GM12875 (cell line): Measurements from ENCODE around the gene DNAH6.
"Not testable (repeated sequence)": the region's sequence is repeated elsewhere in the genome, so short reads cannot be mapped to it uniquely, and the experiment has no call there.

Experiments used
- H3K4me3 ChIP-seq: one replicate; pipeline ENCODE4 v1.5.1; 2011; ENCODE audit warnings: low read depth, low read length, control low read depth
- CTCF ChIP-seq: IDR thresholded peaks from 2 replicates; pipeline ENCODE4 v1.5.1; 2011; ENCODE audit warnings: low read depth, mild to moderate bottlenecking, control low read depth, inconsistent platforms, low read length, moderate library complexity, borderline replicate concordance; ENCODE audit not compliant: insufficient read depth

DNAH6 gene

DNA sequence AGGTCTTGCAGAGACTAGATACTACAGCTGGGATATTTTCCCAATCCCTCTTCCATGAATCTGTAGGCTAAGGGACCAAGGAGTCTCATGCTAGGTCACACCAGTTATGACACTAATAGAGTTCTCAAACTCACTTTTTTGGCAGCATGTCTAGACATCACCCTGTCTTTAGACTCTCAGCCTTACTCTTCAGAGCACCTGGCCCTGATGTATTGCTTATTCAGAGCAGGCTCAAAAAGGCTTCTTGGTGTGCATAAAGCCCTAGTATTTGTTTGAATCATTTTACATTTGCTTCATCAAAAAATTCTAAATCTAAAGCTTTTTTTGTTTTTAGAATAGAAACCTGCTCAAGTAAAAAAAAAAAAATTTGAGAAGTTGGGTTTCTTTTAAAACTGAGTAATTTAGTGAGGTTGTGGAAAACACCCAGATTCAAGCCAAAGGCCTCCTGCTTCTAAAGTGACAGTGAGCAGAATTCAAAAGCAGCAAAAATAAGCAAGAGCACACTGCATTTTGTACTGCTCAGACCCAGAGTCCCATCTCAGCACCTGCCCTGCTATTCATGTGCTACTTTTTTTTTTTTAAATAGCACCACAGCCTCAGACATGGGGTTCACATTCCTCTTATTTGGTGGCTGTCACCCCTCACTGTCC, 18.0 kb upstream of the DNAH6 start:
- no peak overlapping the region for H3K4me3 ChIP-seq
- TF ChIP-seq CTCF, result no peak

DNA sequence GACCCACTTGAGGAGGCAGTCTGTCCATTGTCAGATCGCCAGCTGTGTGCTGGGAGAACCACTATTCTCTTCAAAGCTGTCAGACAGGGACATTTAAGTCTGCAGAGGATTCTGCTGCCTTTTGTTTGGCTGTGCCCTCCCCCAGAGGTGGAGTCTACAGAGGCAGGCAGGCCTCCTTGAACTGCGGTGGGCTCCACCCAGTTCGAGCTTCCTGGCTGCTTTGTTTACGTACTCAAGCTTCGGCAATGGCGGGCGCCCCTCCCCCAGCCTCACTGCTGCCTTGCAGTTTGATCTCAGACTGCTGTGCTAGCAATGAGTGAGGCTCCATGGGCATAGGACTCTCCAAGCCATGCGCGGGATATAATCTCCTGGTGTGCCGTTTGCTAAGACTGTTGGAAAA, 5.3 kb upstream of the DNAH6 start:
- not testable (repeated sequence) for H3K4me3 ChIP-seq

- H3K4me3 ChIP-seq, result no peak overlapping the region
- no peak for TF ChIP-seq CTCF
Measured at GRCh38 chr2:84515788-84516187, 510 bp upstream of the DNAH6 start.

DNA sequence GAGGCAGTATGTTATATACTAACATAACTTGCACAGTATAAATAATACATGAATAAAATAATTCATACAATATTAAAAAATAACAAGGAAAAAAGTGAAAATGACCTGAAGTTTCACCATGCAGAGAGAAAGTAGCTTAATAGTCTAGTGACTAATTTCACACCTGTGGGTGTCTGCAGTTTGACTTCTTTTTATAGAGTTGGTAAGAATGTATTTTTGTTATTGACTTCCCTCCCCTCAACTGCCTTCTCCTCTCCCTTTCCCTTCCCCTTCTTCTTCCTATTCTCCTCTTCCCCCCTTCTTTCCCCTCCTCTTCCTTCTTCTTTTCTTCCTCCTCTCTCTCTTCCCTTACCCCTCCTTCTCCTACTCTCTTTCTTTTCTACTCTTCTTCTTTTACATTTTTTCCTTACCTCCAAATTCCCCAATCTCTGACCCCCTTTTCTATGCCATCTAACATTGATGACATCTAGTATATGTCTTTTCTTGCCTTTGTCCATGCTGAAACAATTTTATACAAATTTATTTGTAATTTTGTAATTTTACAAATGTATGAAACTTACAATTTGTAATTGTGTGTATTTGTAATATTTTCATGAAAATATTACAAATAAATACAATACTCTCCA, 3.1 kb downstream of the DNAH6 start:
- no peak for TF ChIP-seq CTCF
- no peak overlapping the region for H3K4me3 ChIP-seq

GRCh38 chr2:84526562-84526961, 10.3 kb downstream of the DNAH6 start:
- no peak for TF ChIP-seq CTCF
- H3K4me3 ChIP-seq, result no peak overlapping the region

- no peak for TF ChIP-seq CTCF
- no peak overlapping the region for H3K4me3 ChIP-seq
Measured at GRCh38 chr2:84527137-84528129, 11.1 kb downstream of the DNAH6 start.

DNA sequence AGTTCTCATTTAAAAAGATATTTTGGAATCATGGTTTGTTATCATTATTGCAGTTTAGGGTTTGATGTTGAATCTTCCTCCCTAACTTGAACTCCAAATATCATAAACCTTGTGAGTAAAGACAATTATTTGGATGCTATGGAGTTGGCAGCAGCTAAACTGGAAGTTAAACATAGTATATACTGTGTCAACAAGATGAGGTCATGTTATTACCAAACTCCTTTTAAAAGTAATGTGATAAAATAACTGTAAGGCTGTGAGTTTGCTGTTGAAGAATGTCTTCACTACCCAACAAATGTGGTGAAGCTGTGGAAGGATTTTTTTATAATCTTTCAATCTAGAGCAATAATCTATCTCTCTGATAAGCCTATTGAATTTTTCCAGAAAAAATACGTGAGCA, 16.0 kb downstream of the DNAH6 start:
- TF ChIP-seq CTCF, result no peak
- no peak overlapping the region for H3K4me3 ChIP-seq
